IMR-90 (cell line): ENCODE results near the gene MEGF11. TPM values are rescaled to one million over a fixed set of nuclear protein-coding genes. Genes with fewer than 3 reads are reported as not detected.

Experiments used
- ATAC-seq: fragments of 200-7000 bp; cut with Tn5 transposase; 2 replicates; pipeline ENCODE4 v1.9.1; 2020; ENCODE audit warnings: low read depth, mild to moderate bottlenecking, moderate library complexity
- BruUV-seq: library from RNA; stranded (reverse); fragments of 400-500 nt; replicated peaks from 2 replicates; lab custom pipeline; 2021; lab: Mats Ljungman, UMichigan
- CTCF ChIA-PET: fragments of 300-600 bp; formaldehyde crosslinking; extraction: SDS; loops from one replicate; lab custom pipeline; 2021; ENCODE audit warnings: antibody characterized with exemption; lab: Yijun Ruan, JAX
- POLR2A ChIA-PET: fragments of 300-600 bp; sonication (Branson Sonifier 250); formaldehyde crosslinking; loops from one replicate; lab custom pipeline; 2022; ENCODE audit warnings: antibody characterized with exemption; ENCODE audit not compliant: unreplicated experiment; lab: Charles Lee
- DNase-seq: peaks from one replicate; pipeline ENCODE4 v3.0.0; 2013
- H2AFZ ChIP-seq: replicated peaks from 2 replicates; pipeline ENCODE3; 2013; ENCODE audit warnings: low read length, mild to moderate bottlenecking; ENCODE audit not compliant: poor library complexity
- H2AK5ac ChIP-seq: 2 replicates; pipeline ENCODE4 v1.6.1; 2013; ENCODE audit warnings: low read depth, low read length, inconsistent platforms
- H2AK9ac ChIP-seq: replicated peaks from 2 replicates; pipeline ENCODE3; 2013; ENCODE audit warnings: mild to moderate bottlenecking, low read depth, low read length, moderate library complexity; ENCODE audit not compliant: poor library complexity
- H2BK120ac ChIP-seq: 2 replicates; pipeline ENCODE4 v1.6.1; 2013; ENCODE audit warnings: low read depth, low read length, inconsistent platforms
- H2BK15ac ChIP-seq: 3 replicates; pipeline ENCODE4 v1.6.1; 2013; ENCODE audit warnings: low read depth, low read length, inconsistent platforms
- H2BK20ac ChIP-seq: 2 replicates; pipeline ENCODE4 v1.6.1; 2013; ENCODE audit warnings: low read depth, mild to moderate bottlenecking, inconsistent platforms, low read length, moderate library complexity
- H2BK5ac ChIP-seq: 2 replicates; pipeline ENCODE4 v1.6.1; 2013; ENCODE audit warnings: mild to moderate bottlenecking, low read depth, low read length, inconsistent platforms; ENCODE audit not compliant: poor library complexity, severe bottlenecking
- H3K14ac ChIP-seq: replicated peaks from 2 replicates; pipeline ENCODE4 v1.6.1; 2013; ENCODE audit warnings: low read depth, low read length, inconsistent platforms
- H3K18ac ChIP-seq: 2 replicates; pipeline ENCODE4 v1.6.1; 2013; ENCODE audit warnings: low read depth, low read length, control low read depth
- H3K23ac ChIP-seq: 2 replicates; pipeline ENCODE4 v1.6.1; 2013; ENCODE audit warnings: low read depth, low read length, inconsistent platforms
- H3K27ac ChIP-seq: 2 replicates; pipeline ENCODE4 v1.5.1; 2013; ENCODE audit warnings: mild to moderate bottlenecking, control low read depth, low read length; ENCODE audit not compliant: insufficient read depth
- H3K27me3 ChIP-seq: 2 replicates; pipeline ENCODE4 v1.6.1; 2013; ENCODE audit warnings: low read length; ENCODE audit not compliant: control insufficient read depth, insufficient read depth
- H3K36me3 ChIP-seq: 2 replicates; pipeline ENCODE4 v1.6.1; 2013; ENCODE audit warnings: low read length, mixed read lengths; ENCODE audit not compliant: control insufficient read depth, insufficient read depth
- H3K4ac ChIP-seq: 2 replicates; pipeline ENCODE4 v1.6.1; 2013; ENCODE audit warnings: low read depth, low read length, inconsistent platforms
- H3K4me1 ChIP-seq: 2 replicates; pipeline ENCODE4 v1.6.1; 2013; ENCODE audit warnings: low read length, mixed read lengths; ENCODE audit not compliant: control insufficient read depth, insufficient read depth
- H3K4me2 ChIP-seq: 2 replicates; pipeline ENCODE4 v1.6.1; 2013; ENCODE audit warnings: low read depth, mild to moderate bottlenecking, control low read depth, low read length, moderate library complexity
- H3K4me3 ChIP-seq: 2 replicates; pipeline ENCODE4 v1.5.1; 2013; ENCODE audit warnings: low read depth, mild to moderate bottlenecking, control low read depth, low read length, moderate library complexity; ENCODE audit not compliant: insufficient read depth
- H3K56ac ChIP-seq: 2 replicates; pipeline ENCODE4 v1.6.1; 2013; ENCODE audit warnings: low read length, inconsistent platforms; ENCODE audit not compliant: insufficient read depth; ENCODE audit errors: extremely low read depth
- H3K79me1 ChIP-seq, 2 experiments: 2 replicates each; pipeline ENCODE4 v1.6.1; 2013; ENCODE audit warnings: low read length in 2 of 2, inconsistent platforms in 1 of 2, low read depth in 1 of 2
- H3K9ac ChIP-seq: 2 replicates; pipeline ENCODE4 v1.6.1; 2013; ENCODE audit warnings: low read depth, low read length, control low read depth
- H3K9me1 ChIP-seq: 2 replicates; pipeline ENCODE4 v1.6.1; 2013; ENCODE audit warnings: low read length, inconsistent platforms; ENCODE audit not compliant: insufficient read depth
- H3K9me3 ChIP-seq: 2 replicates; pipeline ENCODE4 v1.6.1; 2013; ENCODE audit warnings: low read length; ENCODE audit not compliant: control insufficient read depth, insufficient read depth
- H4K20me1 ChIP-seq: 2 replicates; pipeline ENCODE4 v1.6.1; 2013; ENCODE audit warnings: low read length, inconsistent platforms; ENCODE audit not compliant: insufficient read depth
- H4K5ac ChIP-seq: 2 replicates; pipeline ENCODE4 v1.6.1; 2013; ENCODE audit warnings: mild to moderate bottlenecking, low read depth, low read length, control low read depth
- H4K8ac ChIP-seq, 2 experiments: 2 replicates each; pipeline ENCODE4 v1.6.1; 2013; ENCODE audit warnings: low read depth in 2 of 2, low read length in 2 of 2, control low read depth in 1 of 2, inconsistent platforms in 1 of 2
- H4K91ac ChIP-seq: 2 replicates; pipeline ENCODE4 v1.6.1; 2013; ENCODE audit warnings: low read depth, low read length, inconsistent platforms; ENCODE audit not compliant: insufficient read depth
- MAFK ChIP-seq: IDR thresholded peaks from 2 replicates; pipeline ENCODE4 v1.6.1; 2012; ENCODE audit warnings: low read depth, low read length, improper control_type of control experiment
- MAZ ChIP-seq: IDR thresholded peaks from 2 replicates; pipeline ENCODE4 v1.6.1; 2012; ENCODE audit warnings: low read depth, mild to moderate bottlenecking, low read length, improper control_type of control experiment, moderate library complexity, borderline replicate concordance
- RAD21 ChIP-seq: IDR thresholded peaks from 2 replicates; pipeline ENCODE4 v1.6.1; 2012; ENCODE audit warnings: low read length, improper control_type of control experiment
- SMC3 ChIP-seq: fragments of 150-350 bp; IDR thresholded peaks from 2 replicates; pipeline ENCODE4 v1.6.1; 2016; ENCODE audit warnings: low read depth, mild to moderate bottlenecking, antibody characterized with exemption, low read length, moderate library complexity
- WGBS, 2 experiments: methylation state at CpG; one replicate each; pipeline versions ENCODE4 v1.1.5 to v1.1.7; 2013; ENCODE audit warnings: missing lambda C conversion rate in 2 of 2; ENCODE audit not compliant: insufficient read length in 1 of 2; ENCODE audit errors: extremely low coverage in 2 of 2; 5-methylcytosine and 5-hydroxymethylcytosine counted together
- dilution Hi-C: fragments of 300-500 bp; cut with HindIII; formaldehyde crosslinking; loops from one replicate; pipeline ENCODE4 v1.14.3; 2018; ENCODE audit warnings: low sequenced_read_pairs; ENCODE audit not compliant: unreplicated experiment
- in situ Hi-C: fragments of 300-500 bp; cut with MboI; formaldehyde crosslinking; loops from 3 replicates; pipeline ENCODE4 v1.14.3; 2019; ENCODE audit warnings: low sequenced_read_pairs, inconsistent platforms, mixed read lengths
- intact Hi-C: fragments of 100-400 bp; cut with micrococcal nuclease; formaldehyde crosslinking; loops from 2 replicates; pipeline ENCODE4 v1.10.0; 2022
- polyA plus RNA-seq, 3 experiments: library from polyadenylated mRNA; depleted of rRNA; stranded (reverse); fragments of >200 nt; gene quantifications; 2 replicates each; pipeline ENCODE4 v1.2.3, GENCODE V29; 2012; ENCODE audit warnings: low replicate concordance in 1 of 3
- total RNA-seq: library from RNA; depleted of rRNA; stranded (reverse); fragments of >200 nt; gene quantifications from 2 replicates; pipeline ENCODE4 v1.2.3, GENCODE V29; 2012
- TF ChIP-seq, protein P1 (sequence below): fragments of 150-350 bp; IDR thresholded peaks from 2 replicates; pipeline ENCODE4 v1.6.1; 2017; ENCODE audit warnings: mild to moderate bottlenecking, antibody characterized with exemption, low read length, low read depth

Gene MEGF11
- total and polyA plus RNA-seq, 2 of the 4 experiments (the other 2 are of a cell fraction): not detected

DNA sequence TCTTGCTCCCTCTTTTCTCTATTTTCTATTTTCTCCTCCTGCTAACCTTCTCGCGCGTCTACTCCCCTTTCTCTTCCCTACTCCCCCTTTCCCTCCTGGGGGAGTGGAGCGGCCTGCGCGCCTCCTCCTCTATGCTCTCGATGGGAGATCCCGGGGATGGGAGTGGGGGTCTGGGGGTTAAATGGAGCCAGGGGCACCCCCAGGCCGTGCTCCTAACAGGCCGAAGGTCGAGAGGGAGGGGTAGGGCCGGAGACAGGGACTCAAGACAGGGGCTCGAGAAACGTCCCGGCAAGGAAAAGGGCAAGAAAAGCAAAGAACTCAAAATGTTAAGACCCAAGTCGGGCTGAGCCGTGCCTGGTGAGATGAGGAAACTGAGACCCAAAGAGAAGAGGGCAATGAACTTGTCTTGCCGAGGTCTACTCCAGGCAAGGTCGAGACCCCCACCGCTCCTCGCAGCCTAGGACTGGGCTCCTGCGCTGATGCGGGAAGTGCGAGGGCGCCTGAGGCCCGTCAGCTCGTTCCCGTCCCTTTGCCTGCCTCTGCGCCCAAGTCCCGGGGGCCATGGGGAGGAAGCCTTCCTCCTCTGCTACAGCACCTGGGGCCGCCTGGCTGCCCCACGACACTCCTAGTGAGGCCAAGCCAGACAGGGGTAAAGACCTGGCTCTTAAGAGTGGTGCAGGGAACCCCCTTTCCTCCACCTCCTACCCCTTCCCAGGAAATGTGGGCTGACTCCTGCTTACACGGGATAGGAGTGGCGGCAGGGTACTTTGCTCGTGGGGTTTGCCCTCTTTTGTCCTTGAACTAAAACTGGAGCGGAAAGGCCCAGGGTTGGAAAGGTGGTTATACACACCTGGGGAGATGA, 770 bp upstream of the MEGF11 start:
- WGBS, 2 experiments: 9% methylated on average over 15 of the region's 36 CpGs; no CpG with 5 or more reads in 1 of the 2 experiments

More for the DNA sequence above, 770 bp upstream of the MEGF11 start:
- Histone ChIP-seq H4K8ac (no peak overlapping the region), H3K79me1 (no peaks in the 10 kb centered on the region), H3K14ac (no peak overlapping the region), H3K18ac (no peak overlapping the region), H3K36me3 (no peaks in the 10 kb centered on the region), H3K27ac (no peak overlapping the region), H4K5ac (no peak overlapping the region), H3K9ac (no peak overlapping the region), H3K4me3 (peak overlapping the region; percentile 29), H2AFZ (peak overlapping the region; percentile 25), H2BK15ac (no peak overlapping the region), H3K23ac (no peak overlapping the region), H2BK20ac (no peak overlapping the region), H2BK5ac (no peak overlapping the region), H2BK120ac (no peak overlapping the region), H3K4me1 (peaks cover 6% of the 10 kb centered on the region; the same call in 1 of the 2 replicates), H3K9me1 (no peaks in the 10 kb centered on the region), H2AK9ac (peak overlapping the region; percentile 39), H4K20me1 (no peaks in the 10 kb centered on the region), H3K4ac (no peak overlapping the region), H3K56ac (no peak overlapping the region), H4K91ac (no peak overlapping the region), H3K9me3 (no peaks in the 10 kb centered on the region), H2AK5ac (no peak overlapping the region), H3K4me2 (peak overlapping the region; percentile 61), H3K27me3 (peaks cover 88% of the 10 kb centered on the region)
- ChIA-PET POLR2A (no interaction called here), CTCF (no interaction called here)
- no peak for TF ChIP-seq RAD21
- TF ChIP-seq, protein P1, sequence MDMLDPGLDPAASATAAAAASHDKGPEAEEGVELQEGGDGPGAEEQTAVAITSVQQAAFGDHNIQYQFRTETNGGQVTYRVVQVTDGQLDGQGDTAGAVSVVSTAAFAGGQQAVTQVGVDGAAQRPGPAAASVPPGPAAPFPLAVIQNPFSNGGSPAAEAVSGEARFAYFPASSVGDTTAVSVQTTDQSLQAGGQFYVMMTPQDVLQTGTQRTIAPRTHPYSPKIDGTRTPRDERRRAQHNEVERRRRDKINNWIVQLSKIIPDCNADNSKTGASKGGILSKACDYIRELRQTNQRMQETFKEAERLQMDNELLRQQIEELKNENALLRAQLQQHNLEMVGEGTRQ: no peak
- no peak for TF ChIP-seq SMC3
- TF ChIP-seq MAZ: no peak
- TF ChIP-seq MAFK: no peak
- DNase-seq (no peak), ATAC-seq (no peak)
- no TSS peak for BruUV-seq
- dilution Hi-C loops (no loop called here), in situ Hi-C loops (no loop called here), intact Hi-C loops (loop anchor here (5.0 kb wide), 1 partner anchor 243 kb away; the partner anchor contains the start of gene SNAPC5)
